Subcutaneous adipose tissue (tissue), 4 donors: Measurements from ENCODE around the gene FBXL17. TPM values are rescaled to one million over a fixed set of nuclear protein-coding genes. Genes with fewer than 3 reads are reported as not detected.

Experiments used
- total RNA-seq, 4 donors: library from RNA; depleted of rRNA; stranded (reverse); fragments of >200 nt; gene quantifications; one replicate each; pipeline ENCODE4 v1.1.0, GENCODE V29; 2016
- TF ChIP-seq, protein P1 (sequence below): fragments of 450-650 bp; IDR thresholded peaks from one replicate; pipeline ENCODE4 v1.5.1; 2016; ENCODE audit warnings: low read depth, mild to moderate bottlenecking, control low read depth, antibody characterized with exemption, moderate library complexity

Gene FBXL17
- total RNA-seq, 4 donors from 2014 or later: 19.4 to 22.2 (median 21.3) TPM

DNA sequence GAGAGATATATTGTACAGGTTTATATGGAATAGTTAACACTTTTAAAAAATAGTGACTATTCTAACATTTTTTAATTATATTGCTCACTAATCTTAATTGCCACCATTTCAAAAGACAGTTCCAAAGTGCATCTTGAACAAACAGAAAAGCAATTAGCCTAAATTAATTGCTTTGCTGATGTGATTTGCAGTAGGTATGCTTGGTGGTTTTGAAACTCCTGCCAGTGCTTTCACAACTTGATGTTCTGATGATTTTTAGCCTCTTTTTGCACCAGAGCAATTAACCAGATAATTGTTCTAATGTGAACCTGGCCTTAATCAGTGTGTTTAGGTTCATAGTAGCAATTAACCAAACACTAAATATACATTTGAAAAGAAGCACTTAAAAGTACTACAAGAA, 207.6 kb downstream of the FBXL17 start:
- TF ChIP-seq, protein P1, sequence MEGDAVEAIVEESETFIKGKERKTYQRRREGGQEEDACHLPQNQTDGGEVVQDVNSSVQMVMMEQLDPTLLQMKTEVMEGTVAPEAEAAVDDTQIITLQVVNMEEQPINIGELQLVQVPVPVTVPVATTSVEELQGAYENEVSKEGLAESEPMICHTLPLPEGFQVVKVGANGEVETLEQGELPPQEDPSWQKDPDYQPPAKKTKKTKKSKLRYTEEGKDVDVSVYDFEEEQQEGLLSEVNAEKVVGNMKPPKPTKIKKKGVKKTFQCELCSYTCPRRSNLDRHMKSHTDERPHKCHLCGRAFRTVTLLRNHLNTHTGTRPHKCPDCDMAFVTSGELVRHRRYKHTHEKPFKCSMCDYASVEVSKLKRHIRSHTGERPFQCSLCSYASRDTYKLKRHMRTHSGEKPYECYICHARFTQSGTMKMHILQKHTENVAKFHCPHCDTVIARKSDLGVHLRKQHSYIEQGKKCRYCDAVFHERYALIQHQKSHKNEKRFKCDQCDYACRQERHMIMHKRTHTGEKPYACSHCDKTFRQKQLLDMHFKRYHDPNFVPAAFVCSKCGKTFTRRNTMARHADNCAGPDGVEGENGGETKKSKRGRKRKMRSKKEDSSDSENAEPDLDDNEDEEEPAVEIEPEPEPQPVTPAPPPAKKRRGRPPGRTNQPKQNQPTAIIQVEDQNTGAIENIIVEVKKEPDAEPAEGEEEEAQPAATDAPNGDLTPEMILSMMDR: no peak

DNA sequence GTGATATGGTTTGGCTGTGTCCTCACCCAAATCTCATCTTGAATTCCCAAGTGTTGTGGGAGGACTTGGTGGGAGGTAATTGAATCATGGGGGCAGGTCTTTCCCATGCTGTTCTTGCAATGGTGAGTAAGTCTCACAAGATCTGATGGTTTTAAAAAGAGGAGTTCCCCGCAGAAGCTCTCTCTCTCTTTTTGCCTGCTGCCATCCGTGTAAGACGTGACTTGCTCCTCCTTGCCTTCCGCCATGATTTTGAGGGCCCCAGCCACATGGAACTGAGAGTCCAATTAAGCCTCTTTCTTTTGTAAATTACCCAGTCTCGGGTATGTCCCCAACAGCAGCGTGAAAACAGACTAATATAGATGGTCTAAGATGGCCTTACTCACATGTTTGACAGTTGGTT, 210.1 kb downstream of the FBXL17 start:
- TF ChIP-seq, protein P1: no peak

DNA sequence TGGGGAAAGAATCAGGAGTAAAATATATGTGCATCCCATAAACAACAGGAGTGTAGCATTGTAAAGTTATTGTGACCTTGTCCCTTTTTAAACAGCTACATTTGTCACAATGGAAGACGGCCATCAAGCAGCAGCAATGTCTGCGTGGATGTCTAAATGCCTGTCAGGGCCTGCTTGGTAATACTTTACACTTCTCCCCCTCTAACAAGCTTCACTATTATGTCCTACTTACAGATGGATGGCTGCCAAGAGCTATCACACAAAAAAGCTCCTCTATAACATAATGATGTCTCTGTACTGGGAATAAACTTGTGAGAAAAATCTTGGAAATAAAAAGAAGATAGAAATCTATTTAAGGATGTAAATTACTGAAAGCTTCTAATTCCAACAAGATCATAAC, 213.0 kb downstream of the FBXL17 start:
- TF ChIP-seq, protein P1: no peak

DNA sequence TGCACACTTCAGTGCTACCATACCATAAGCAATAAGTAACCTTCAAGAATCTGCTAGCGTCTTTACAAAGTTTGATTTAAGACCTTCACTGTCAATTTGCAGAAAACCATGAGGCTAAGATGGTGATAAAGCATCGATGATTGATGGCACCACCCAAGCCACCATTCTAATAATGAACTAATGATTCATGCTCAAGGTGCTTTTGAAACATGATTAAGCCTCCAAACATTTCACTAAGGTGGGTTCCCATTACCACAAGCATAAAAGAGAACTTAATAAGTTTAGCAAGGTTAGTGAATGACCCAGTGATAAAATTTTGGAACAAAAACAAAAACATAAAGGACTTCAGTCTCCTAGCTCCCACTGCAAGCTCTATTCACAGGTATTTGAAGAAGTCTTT, 214.7 kb downstream of the FBXL17 start:
- TF ChIP-seq, protein P1: no peak

DNA sequence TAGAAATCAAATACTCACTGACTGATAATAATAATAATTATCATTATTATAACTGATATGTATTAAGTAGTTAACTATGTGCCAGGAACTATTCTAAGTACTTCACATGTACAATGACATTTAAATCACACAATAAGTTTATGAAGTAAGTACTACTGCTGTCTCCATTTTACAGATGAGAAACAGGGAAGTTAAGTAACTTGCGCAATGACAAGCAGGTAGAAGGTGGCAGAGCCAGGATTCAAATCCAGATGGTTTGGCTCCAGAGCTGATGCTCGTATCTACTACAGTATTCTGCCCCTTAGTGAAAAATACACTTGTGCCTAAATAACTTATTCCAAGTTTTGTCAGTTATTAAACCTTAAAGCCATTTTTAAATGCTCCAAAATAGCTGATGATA, 217.3 kb downstream of the FBXL17 start:
- TF ChIP-seq, protein P1: no peak

DNA sequence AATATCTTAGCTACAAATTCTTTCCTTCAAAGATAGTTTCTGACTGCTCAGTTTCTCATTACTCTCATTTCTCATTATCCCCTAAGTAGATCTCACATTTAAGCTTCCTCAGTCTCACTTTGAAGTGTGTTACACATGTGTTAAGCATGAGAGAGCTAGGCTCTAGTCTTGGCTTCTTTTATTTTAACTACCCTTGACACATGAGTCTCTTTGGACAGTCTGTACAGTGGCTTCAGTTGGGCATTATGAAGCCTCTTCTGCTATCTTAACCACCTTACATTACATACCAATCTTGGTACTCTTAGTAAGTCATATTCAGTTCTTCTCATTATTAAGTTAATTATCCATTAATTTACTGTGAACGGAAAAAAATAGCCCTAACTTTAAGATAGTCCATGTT, 232.5 kb downstream of the FBXL17 start:
- TF ChIP-seq, protein P1: no peak

DNA sequence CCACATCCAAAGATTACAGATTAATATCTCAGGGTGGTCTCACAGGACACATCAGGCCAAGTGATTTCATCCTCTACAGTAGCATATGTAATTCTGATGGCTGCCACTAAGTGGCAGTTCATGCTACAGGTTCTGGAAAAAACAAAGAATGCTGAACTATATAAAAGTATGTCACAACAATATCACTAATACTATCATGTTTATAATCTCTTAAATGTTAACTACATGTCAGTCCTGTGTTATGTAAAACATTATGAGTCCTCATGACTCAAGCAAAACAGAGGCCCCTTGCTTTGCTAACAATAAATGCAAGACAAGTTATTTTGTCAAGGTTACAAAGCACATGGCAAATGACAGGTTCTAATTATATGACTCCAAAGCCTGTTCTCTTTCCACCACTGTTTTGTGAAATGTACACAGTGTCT, 233.2 kb downstream of the FBXL17 start:
- TF ChIP-seq, protein P1: no peak

DNA sequence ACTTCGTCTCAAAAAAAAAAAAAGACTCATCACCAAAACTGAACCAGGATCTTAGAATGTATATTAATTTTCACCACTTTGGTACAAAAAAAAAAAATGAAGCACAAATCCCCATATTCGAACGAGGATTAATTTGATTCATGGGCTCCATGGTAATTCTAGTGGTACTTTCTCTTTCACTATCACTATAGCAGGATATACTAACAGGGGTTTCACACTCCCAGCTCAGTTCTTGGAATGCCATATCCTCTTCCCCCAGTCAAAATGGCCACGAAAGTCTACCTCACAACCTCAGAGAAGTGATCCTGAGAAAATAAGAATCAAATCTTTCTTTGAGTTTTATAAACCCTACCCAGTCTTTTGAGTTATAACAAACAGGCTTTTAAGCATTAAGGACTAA, 235.7 kb downstream of the FBXL17 start:
- TF ChIP-seq, protein P1: no peak
